ENCODE results near the gene CERS2.
"Not testable (repeated sequence)": the region's sequence is repeated elsewhere in the genome, so short reads cannot be mapped to it uniquely, and the experiment has no call there.

Gene CERS2

GRCh38 chr1:150969626-150970025 lies 5.0 kb downstream of the CERS2 start:
- ATAC-seq = no peak

DNA sequence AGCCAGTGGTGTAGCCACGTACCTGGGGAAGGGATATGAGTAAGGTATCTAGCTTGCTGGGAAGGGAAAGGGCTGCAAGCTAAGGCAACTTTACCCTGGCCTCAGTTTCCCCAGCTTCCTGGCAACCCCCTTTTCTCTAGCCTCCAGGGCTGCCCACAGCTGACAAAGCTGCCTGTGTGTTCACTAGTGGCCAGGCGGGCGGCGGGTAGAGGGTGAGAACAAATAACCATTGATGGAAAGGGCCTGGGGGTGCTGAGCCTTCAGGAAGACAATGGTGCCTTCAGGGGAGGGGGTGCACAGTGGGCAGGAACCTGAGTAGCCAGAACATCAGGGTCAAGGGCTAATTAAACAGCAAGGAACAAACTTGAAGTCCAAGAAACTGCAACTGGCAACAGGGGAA lies 6.1 kb downstream of the CERS2 start:
- ATAC-seq = no peak

- ATAC-seq = no peak
These were observed 6.7 kb downstream of the CERS2 start for GRCh38 chr1:150967936-150968335.

- ATAC-seq = no peak
These were observed 8.6 kb downstream of the CERS2 start for GRCh38 chr1:150966011-150966410.

DNA sequence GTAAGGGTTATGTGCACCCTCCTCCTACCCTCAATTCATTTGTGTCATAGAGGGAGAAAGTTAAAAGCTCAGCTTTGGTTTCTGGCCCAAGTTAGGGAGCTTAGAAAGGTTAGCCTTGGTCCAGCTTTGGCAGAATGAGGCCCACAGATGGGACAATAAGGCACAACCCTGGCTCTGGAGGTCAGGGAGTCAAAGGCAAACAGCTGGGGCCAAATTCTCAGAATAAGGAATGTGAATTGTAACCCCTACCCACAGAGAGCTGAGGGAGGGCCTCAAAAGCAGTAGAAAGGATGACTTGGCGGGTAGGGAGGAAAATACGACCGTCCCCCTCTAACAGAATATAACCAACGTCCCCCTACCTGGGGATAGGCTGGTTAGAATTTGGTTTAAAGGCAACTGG lies 9.0 kb downstream of the CERS2 start:
- ATAC-seq = no peak

DNA sequence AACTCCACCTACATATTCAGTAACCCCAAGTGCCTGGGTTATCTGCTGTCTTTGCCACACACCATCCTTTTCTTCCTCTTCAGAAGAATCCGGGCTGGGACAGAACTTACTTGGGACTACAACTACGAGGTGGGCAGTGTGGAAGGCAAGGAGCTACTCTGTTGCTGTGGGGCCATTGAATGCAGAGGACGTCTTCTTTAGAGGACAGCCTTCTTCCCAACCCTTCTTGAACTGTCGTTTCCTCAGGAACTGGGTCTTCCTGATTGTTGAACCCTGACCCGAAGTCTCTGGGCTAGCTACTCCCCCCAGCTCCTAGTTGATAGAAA lies 10.5 kb downstream of the CERS2 start:
- no peak for ATAC-seq

GRCh38 chr1:150963321-150964163 lies 11.1 kb downstream of the CERS2 start:
- no peak for ATAC-seq

- no peak for ATAC-seq
These were observed 12.9 kb downstream of the CERS2 start for GRCh38 chr1:150961756-150962155.

DNA sequence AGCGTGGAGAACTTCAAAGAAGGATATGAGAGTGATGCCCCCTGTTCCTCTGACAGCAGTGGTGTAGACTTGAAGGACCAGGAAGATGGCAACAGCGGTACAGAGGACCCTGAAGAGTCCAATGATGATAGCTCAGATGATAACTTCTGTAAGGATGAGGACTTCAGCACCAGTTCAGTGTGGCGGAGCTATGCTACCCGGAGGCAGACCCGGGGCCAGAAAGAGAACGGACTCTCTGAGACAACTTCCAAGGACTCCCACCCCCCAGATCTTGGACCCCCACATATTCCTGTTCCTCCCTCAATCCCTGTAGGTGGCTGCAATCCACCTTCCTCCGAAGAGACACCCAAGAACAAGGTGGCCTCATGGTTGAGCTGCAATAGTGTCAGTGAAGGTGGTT lies 14.0 kb downstream of the CERS2 start:
- no peak for ATAC-seq

- ATAC-seq = no peak
These were observed 17.0 kb downstream of the CERS2 start for GRCh38 chr1:150957666-150958065.

- no peak for ATAC-seq
These were observed 19.4 kb downstream of the CERS2 start for GRCh38 chr1:150955280-150955679.

- ATAC-seq = no peak
These were observed 19.9 kb downstream of the CERS2 start for GRCh38 chr1:150954708-150955107.

GRCh38 chr1:150944856-150945255 lies 29.8 kb downstream of the CERS2 start:
- no peak for ATAC-seq

- ATAC-seq = no peak
These were observed 42.9 kb downstream of the CERS2 start for GRCh38 chr1:150931773-150932172.

- ATAC-seq = not testable (repeated sequence)
These were observed 45.9 kb downstream of the CERS2 start for GRCh38 chr1:150928775-150929174.

DNA sequence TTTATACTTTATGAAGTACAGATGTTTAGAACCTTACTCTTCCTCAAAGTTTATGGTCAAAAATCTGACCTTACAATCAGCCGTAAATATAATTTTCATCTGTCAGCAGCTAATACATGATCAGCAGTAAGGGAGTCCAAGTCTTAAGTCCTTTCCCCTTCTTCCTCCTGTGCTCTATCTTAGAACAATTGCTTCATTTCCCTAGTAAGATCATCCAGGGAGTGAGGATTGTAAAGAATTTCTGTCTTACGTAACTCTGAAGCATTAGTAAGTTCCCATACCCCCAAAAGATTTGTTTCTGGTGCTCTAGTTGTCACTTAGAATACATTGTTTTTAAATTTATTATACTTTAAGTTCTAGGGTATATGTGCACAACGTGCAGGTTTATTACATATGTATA lies 46.3 kb downstream of the CERS2 start:
- no peak for ATAC-seq

- ATAC-seq = no peak
These were observed 47.0 kb downstream of the CERS2 start for GRCh38 chr1:150927624-150928023.

GRCh38 chr1:150926097-150926741 lies 48.4 kb downstream of the CERS2 start, which contains the start of gene SETDB1:
Gene SETDB1, plus strand, starts transcription at chr1:150926363. Its CDS starts 1,352 bp downstream, at chr1:150927715.
- peak; percentile 78 to 81 for ATAC-seq

GRCh38 chr1:150925080-150925479 lies 49.6 kb downstream of the CERS2 start:
- ATAC-seq = no peak

DNA sequence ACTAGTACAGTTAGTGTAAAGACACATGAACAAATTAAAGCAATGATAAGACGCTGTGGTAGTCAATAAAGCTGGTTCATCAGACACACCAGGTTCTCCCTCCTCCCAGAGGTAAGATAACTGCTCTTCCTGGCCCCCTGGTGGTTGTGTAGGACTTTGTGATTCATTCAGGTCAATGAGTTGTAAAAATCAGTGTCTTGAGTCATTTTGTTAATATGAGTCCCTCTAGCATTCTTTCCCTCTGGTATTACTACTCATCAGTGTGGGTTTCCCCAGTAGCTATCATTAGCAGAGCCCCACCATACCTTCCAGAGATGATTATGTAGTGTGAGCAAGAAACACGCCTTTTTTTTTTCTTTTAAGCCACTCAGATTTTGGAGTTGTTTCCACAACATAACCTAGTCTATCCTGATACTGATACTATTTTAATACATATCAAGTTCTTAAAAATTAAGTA lies 52.1 kb downstream of the CERS2 start:
- peak; percentile 94 to 95 for ATAC-seq

DNA sequence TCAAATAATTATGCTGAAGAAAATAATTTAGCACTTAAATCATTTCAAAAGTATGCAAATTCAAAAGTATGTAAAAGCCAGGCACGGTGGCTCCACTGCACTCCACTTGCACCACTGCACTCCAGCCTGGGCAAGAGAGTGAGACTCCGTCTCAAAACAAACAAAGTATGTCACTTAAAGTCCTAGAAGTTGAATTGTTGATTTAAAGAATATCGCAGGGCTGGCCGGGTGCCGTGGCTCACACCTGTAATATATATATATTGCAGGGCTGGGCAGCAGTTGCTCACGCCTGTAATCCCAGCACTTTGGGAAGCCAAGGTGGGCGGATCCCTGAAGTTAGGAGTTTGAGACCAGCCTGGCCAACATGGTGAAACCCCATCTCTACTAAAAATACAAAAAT lies 57.2 kb downstream of the CERS2 start:
- no peak for ATAC-seq

Measured in activated CD4-positive, CD25-positive, alpha-beta regulatory T cell treated with anti-CD3 and anti-CD28 coated beads, Interleukin-2, amount 50 U/mL, for 24 hours (primary cell).